Measurements from ENCODE around the gene BCOR. TPM values are rescaled to one million over a fixed set of nuclear protein-coding genes. Genes with fewer than 3 reads are reported as not detected.

BCOR gene
- total and polyA plus RNA-seq, 9 of the 15 experiments (the other 6 are each of a cell fraction or from before 2014, with no cell fraction given): 27.5 to 113 (median 37.6) TPM

- FAIRE-seq: no peak
These were observed 24.2 kb downstream of the BCOR start for GRCh38 chrX:40073439-40074054.

GRCh38 chrX:40072246-40072645 is 25.5 kb downstream of the BCOR start:
- intact Hi-C loops (cut with micrococcal nuclease): no loop called here
- no peaks in the 10 kb centered on the region for H3K9me3 ChIP-seq (replicated peaks; ENCODE audit: control insufficient read depth, insufficient read depth, low read depth, low read length)
- no peaks in the 10 kb centered on the region for H3K27me3 ChIP-seq (ENCODE audit: control insufficient read depth in 2 of 2, insufficient read depth in 2 of 2, low read length in 2 of 2)
- POLR2A ChIA-PET: no interaction called here
- H3K79me2 ChIP-seq (ENCODE audit: control insufficient read depth, insufficient read depth, low read length): peaks cover 97% of the 10 kb centered on the region
- H3K27ac ChIP-seq (ENCODE audit: extremely low read depth, low read depth, low read length): no peak overlapping the region
- FAIRE-seq (no peak), DNase-seq (ENCODE audit: extremely low read depth in 1 of 4, low spot score in 3 of 4) (no peak), ATAC-seq (no peak)
- WGBS (ENCODE audit: insufficient coverage, low coverage, missing lambda C conversion rate): 91% methylated on average over 9 of the region's 9 CpGs
- in situ Hi-C loops (cut with MboI): no loop called here
- H3K4me2 ChIP-seq (ENCODE audit: insufficient read depth, low read length): no peak overlapping the region
- peaks cover 97% of the 10 kb centered on the region for H3K36me3 ChIP-seq (ENCODE audit: control insufficient read depth, insufficient read depth, low read length)
- CTCF ChIA-PET (ENCODE audit: low intra/inter-chr PET ratio): no interaction called here
- no peak overlapping the region for H3K4me3 ChIP-seq
- peaks cover 8 to 9% of the 10 kb centered on the region in 2 experiments; a peak in 4 of 5 replicates for H3K4me1 ChIP-seq (replicated peaks in 1 of 2; ENCODE audit: control insufficient read depth in 2 of 2, insufficient read depth in 2 of 2, low read length in 2 of 2)
- no TSS peak for BruUV-seq (replicated peaks)
- no peak overlapping the region for H3K9ac ChIP-seq (ENCODE audit: insufficient read depth in 1 of 2, low read depth in 2 of 2, low read length in 2 of 2)
- peaks cover 67% of the 10 kb centered on the region for H4K20me1 ChIP-seq (replicated peaks; ENCODE audit: control insufficient read depth, insufficient read depth, low read length)
- H3K9me1 ChIP-seq (ENCODE audit: control insufficient read depth, insufficient read depth, low read length): peaks cover 23% of the 10 kb centered on the region
- H2AFZ ChIP-seq (ENCODE audit: low read depth, low read length): no peak overlapping the region
- TF ChIP-seq C11orf30 (IDR thresholded peaks at IDR 0.05; ENCODE audit: low read depth): peak; percentile 40; the same call in 1 of the 2 replicates
- no peak for TF ChIP-seq CHD1 (IDR thresholded peaks at IDR 0.05; ENCODE audit: low read length)
- no peak for TF ChIP-seq KHSRP (IDR thresholded peaks at IDR 0.05)
- peak; percentile 66 for TF ChIP-seq ZNF316 (IDR thresholded peaks at IDR 0.05)
- no peak for TF ChIP-seq PHF8 (IDR thresholded peaks at IDR 0.05; ENCODE audit: borderline replicate concordance, low read length)
- no peak for TF ChIP-seq SMARCA4 (IDR thresholded peaks at IDR 0.05)
- no peak for TF ChIP-seq RBM17 (IDR thresholded peaks at IDR 0.05; ENCODE audit: borderline replicate concordance, low read depth, low read length)
- no peak for TF ChIP-seq ELK3 (CRISPR knock-in tag; IDR thresholded peaks at IDR 0.05)
- TF ChIP-seq JUN (IDR thresholded peaks at IDR 0.05; ENCODE audit: borderline replicate concordance, low read depth, low read length): no peak
- TF ChIP-seq JUN (CRISPR knock-in tag; IDR thresholded peaks at IDR 0.05; ENCODE audit: borderline replicate concordance): no peak
- no peak for TF ChIP-seq HNRNPUL1 (IDR thresholded peaks at IDR 0.05; ENCODE audit: low read length)
- no peak for TF ChIP-seq KDM2B (CRISPR knock-in tag; IDR thresholded peaks at IDR 0.05)
- TF ChIP-seq FOXM1 (IDR thresholded peaks at IDR 0.05; ENCODE audit: low read depth): no peak
- no peak for TF ChIP-seq FOXM1 (CRISPR knock-in tag; IDR thresholded peaks at IDR 0.05; ENCODE audit: low read depth)
- TF ChIP-seq MAX (CRISPR knock-in tag; IDR thresholded peaks at IDR 0.05): no peak
- peak; percentile 40; the same call in 1 of the 2 replicates for TF ChIP-seq MAFG (tag; conservative IDR thresholded peaks at IDR 0.05)

More at GRCh38 chrX:40073439-40074054, 24.2 kb downstream of the BCOR start:
- Histone ChIP-seq H3K9ac (ENCODE audit: insufficient read depth in 1 of 2, low read depth in 2 of 2, low read length in 2 of 2) (no peak overlapping the region), H3K4me2 (ENCODE audit: insufficient read depth, low read length) (no peak overlapping the region), H2AFZ (ENCODE audit: low read depth, low read length) (no peak overlapping the region), H3K79me2 (ENCODE audit: control insufficient read depth, insufficient read depth, low read length) (peaks cover 97% of the 10 kb centered on the region), H3K9me3 (replicated peaks; ENCODE audit: control insufficient read depth, insufficient read depth, low read depth, low read length) (no peaks in the 10 kb centered on the region), H3K9me1 (ENCODE audit: control insufficient read depth, insufficient read depth, low read length) (peaks cover 20% of the 10 kb centered on the region), H3K27ac (ENCODE audit: extremely low read depth, low read depth, low read length) (no peak overlapping the region), H3K4me1 (replicated peaks in 1 of 2; ENCODE audit: control insufficient read depth in 2 of 2, insufficient read depth in 2 of 2, low read length in 2 of 2) (peaks cover 2 to 6% of the 10 kb centered on the region in 2 experiments; a peak in 4 of 5 replicates), H4K20me1 (replicated peaks; ENCODE audit: control insufficient read depth, insufficient read depth, low read length) (peaks cover 66% of the 10 kb centered on the region), H3K27me3 (ENCODE audit: control insufficient read depth in 2 of 2, insufficient read depth in 2 of 2, low read length in 2 of 2) (no peaks in the 10 kb centered on the region), H3K36me3 (ENCODE audit: control insufficient read depth, insufficient read depth, low read length) (peaks cover 97% of the 10 kb centered on the region), H3K4me3 (no peak overlapping the region)
- TF ChIP-seq ETV6 (IDR thresholded peaks at IDR 0.05; ENCODE audit: borderline replicate concordance in 1 of 2, low read depth in 2 of 2, low read length in 1 of 2) (no peak), ETV6 (CRISPR knock-in tag; IDR thresholded peaks at IDR 0.05; ENCODE audit: borderline replicate concordance) (no peak), POLR2G (IDR thresholded peaks at IDR 0.05; ENCODE audit: low read depth, low read length) (peak; percentile 63), MTA3 (IDR thresholded peaks at IDR 0.05; ENCODE audit: borderline replicate concordance) (0 out of 2 replicates have a peak, but pooled peaks have one; percentile 30)
- intact Hi-C loops (cut with micrococcal nuclease) (no loop called here), in situ Hi-C loops (cut with MboI) (no loop called here)
- CTCF ChIA-PET (ENCODE audit: low intra/inter-chr PET ratio): no interaction called here
- WGBS (ENCODE audit: insufficient coverage, low coverage, missing lambda C conversion rate): 95% methylated on average over 16 of the region's 26 CpGs
- no peak for DNase-seq (ENCODE audit: extremely low read depth in 1 of 4, low spot score in 3 of 4)
- no peak for ATAC-seq
- no TSS peak for BruUV-seq (replicated peaks)
- POLR2A ChIA-PET: no interaction called here
